ENCODE results near the gene ZNF385A. TPM values are rescaled to one million over a fixed set of nuclear protein-coding genes. Genes with fewer than 3 reads are reported as not detected.

Gene ZNF385A
- total and polyA plus RNA-seq, 2 donors from 2014 or later: 10.2 to 16.6 TPM

DNA sequence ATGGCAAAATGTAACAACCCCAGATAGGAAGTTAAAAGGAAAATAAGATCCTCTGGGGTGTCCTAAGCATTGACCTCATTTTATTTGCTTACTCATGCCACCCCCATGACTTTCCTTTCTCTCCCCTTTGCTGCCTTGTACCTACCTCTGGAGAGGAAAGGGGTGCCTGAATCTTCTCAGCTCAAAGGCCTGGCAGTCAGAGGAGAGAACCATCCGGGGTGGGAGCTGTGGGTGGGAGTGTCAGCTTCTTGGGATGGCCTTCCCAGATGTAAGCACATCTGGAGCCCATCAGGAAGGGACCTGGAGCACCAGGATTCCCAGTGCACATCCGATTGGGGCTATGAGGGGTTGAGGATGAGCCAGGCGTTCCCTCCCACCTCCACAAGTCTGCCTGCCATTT, 39.7 kb upstream of the ZNF385A start:
- no peak for TF ChIP-seq CTCF (IDR thresholded peaks at IDR 0.05; ENCODE audit: borderline replicate concordance, extremely low read depth, insufficient read depth)
- Histone ChIP-seq H3K9me3 (ENCODE audit: control insufficient read depth in 2 of 3, insufficient read depth in 1 of 3, low read length in 3 of 3) (no peaks in the 10 kb centered on the region), H3K27ac (ENCODE audit: low read depth in 2 of 2, low read length in 2 of 2) (no peak overlapping the region), H3K27me3 (ENCODE audit: control insufficient read depth, insufficient read depth, low read length) (no peaks in the 10 kb centered on the region), H3K4me3 (ENCODE audit: low read length in 3 of 3) (no peak overlapping the region), H3K4me1 (ENCODE audit: control insufficient read depth in 2 of 3, insufficient read depth in 2 of 3, low read depth in 1 of 3, low read length in 3 of 3) (peaks cover 0 to 17% (median 13%) of the 10 kb centered on the region in 3 donors), H3K9ac (ENCODE audit: low read length in 3 of 3) (no peak overlapping the region), H3K36me3 (ENCODE audit: control insufficient read depth in 2 of 3, insufficient read depth in 3 of 3, low read length in 3 of 3) (no peaks in the 10 kb centered on the region)
- no peak for DNase-seq
- intact Hi-C loops (cut with DNase I): no loop called here
- no peak for FAIRE-seq

DNA sequence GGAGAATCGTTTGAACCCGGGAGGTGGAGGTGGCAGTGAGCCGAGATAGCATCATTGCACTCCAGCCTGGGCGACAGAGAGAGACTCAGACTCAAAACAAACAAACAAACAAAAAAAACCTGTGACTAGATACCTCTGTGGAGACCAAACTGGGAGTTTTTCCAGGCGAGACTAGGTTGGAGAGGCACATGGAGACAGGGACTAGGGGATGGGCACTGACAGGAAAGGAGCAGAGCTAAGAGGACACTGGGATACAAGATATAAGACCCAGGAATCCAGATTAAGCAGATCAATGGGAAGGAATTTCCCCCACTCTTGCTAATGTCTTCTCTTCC, 39.2 kb upstream of the ZNF385A start:
- Histone ChIP-seq H3K4me3 (ENCODE audit: low read length in 3 of 3) (no peak overlapping the region), H3K36me3 (ENCODE audit: control insufficient read depth in 2 of 3, insufficient read depth in 3 of 3, low read length in 3 of 3) (no peaks in the 10 kb centered on the region), H3K9ac (ENCODE audit: low read length in 3 of 3) (no peak overlapping the region), H3K27ac (ENCODE audit: low read depth in 2 of 2, low read length in 2 of 2) (no peak overlapping the region), H3K9me3 (ENCODE audit: control insufficient read depth in 2 of 3, insufficient read depth in 1 of 3, low read length in 3 of 3) (no peaks in the 10 kb centered on the region), H3K4me1 (ENCODE audit: control insufficient read depth in 2 of 3, insufficient read depth in 2 of 3, low read depth in 1 of 3, low read length in 3 of 3) (peaks cover 0 to 17% (median 9%) of the 10 kb centered on the region in 3 donors), H3K27me3 (ENCODE audit: control insufficient read depth, insufficient read depth, low read length) (no peaks in the 10 kb centered on the region)
- no peak for TF ChIP-seq CTCF (IDR thresholded peaks at IDR 0.05; ENCODE audit: borderline replicate concordance, extremely low read depth, insufficient read depth)
- DNase-seq (no peak), FAIRE-seq (no peak)
- intact Hi-C loops (cut with DNase I): no loop called here

- FAIRE-seq (no peak), DNase-seq (no peak)
- H3K27me3 ChIP-seq (ENCODE audit: control insufficient read depth, insufficient read depth, low read length): no peaks in the 10 kb centered on the region
- H3K36me3 ChIP-seq (ENCODE audit: control insufficient read depth in 2 of 3, insufficient read depth in 3 of 3, low read length in 3 of 3): no peaks in the 10 kb centered on the region
- H3K27ac ChIP-seq (ENCODE audit: low read depth in 2 of 2, low read length in 2 of 2): no peak overlapping the region
- TF ChIP-seq CTCF (IDR thresholded peaks at IDR 0.05; ENCODE audit: borderline replicate concordance, extremely low read depth, insufficient read depth): no peak
- H3K9me3 ChIP-seq (ENCODE audit: control insufficient read depth in 2 of 3, insufficient read depth in 1 of 3, low read length in 3 of 3): no peaks in the 10 kb centered on the region
- peaks cover 0 to 7% (median 7%) of the 10 kb centered on the region in 3 donors for H3K4me1 ChIP-seq (ENCODE audit: control insufficient read depth in 2 of 3, insufficient read depth in 2 of 3, low read depth in 1 of 3, low read length in 3 of 3)
- no peak overlapping the region for H3K4me3 ChIP-seq (ENCODE audit: low read length in 3 of 3)
- intact Hi-C loops (cut with DNase I): no loop called here
- H3K9ac ChIP-seq (ENCODE audit: low read length in 3 of 3): no peak overlapping the region
Measured at GRCh38 chr12:54421879-54422250, 37.3 kb upstream of the ZNF385A start.

DNA sequence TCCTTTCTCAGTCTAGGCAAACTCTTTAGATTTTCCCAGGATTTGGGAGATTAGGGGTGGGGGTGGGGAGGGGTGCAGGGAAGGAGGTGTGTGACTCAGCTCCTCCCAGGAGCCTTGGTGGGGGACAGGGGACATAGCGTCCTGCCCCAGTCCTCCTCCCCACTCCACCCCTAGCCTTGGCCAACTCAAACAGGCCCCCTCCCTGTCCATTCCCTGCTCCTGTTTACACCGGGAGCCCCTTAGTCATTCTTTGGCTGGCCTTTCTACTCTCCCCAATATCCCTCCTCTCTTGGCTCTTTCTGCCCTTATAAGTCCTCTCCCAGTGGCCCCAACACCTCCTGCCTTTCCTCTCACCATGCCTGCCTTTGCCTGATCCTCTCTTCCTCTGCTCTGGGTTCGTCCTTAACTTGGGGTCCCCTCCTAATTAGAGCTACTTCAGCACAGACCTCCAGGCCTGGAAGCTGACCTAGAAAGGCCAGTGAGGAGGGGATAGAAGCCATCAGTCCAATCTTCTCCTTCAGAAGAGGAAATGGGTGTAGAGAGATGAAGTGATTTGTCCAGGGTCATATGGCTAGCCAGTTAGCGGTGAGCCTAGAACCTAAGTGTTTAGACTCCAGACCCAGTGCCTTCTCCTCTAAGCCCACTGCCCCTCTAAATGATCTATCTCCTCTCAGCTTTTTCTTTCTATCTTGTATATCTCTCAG, 36.8 kb upstream of the ZNF385A start:
- H3K9ac ChIP-seq (ENCODE audit: low read length in 3 of 3): no peak overlapping the region
- FAIRE-seq: no peak
- H3K4me1 ChIP-seq (ENCODE audit: control insufficient read depth in 2 of 3, insufficient read depth in 2 of 3, low read depth in 1 of 3, low read length in 3 of 3): peaks cover 0 to 7% (median 4%) of the 10 kb centered on the region in 3 donors
- H3K4me3 ChIP-seq (ENCODE audit: low read length in 3 of 3): no peak overlapping the region
- H3K27me3 ChIP-seq (ENCODE audit: control insufficient read depth, insufficient read depth, low read length): no peaks in the 10 kb centered on the region
- H3K27ac ChIP-seq (ENCODE audit: low read depth in 2 of 2, low read length in 2 of 2): no peak overlapping the region
- H3K36me3 ChIP-seq (ENCODE audit: control insufficient read depth in 2 of 3, insufficient read depth in 3 of 3, low read length in 3 of 3): no peaks in the 10 kb centered on the region
- intact Hi-C loops (cut with DNase I): no loop called here
- TF ChIP-seq CTCF (IDR thresholded peaks at IDR 0.05; ENCODE audit: borderline replicate concordance, extremely low read depth, insufficient read depth): no peak
- DNase-seq: no peak
- H3K9me3 ChIP-seq (ENCODE audit: control insufficient read depth in 2 of 3, insufficient read depth in 1 of 3, low read length in 3 of 3): no peaks in the 10 kb centered on the region
